Stomach (tissue), 4 donors: ENCODE data around the gene C2CD2L.

Source experiments
- EP300 ChIP-seq: sonication (generic); formaldehyde crosslinking; IDR thresholded peaks from one replicate; pipeline ENCODE4 v1.6.1; 2017; ENCODE audit warnings: antibody characterized with exemption
- POLR2AphosphoS5 ChIP-seq, 3 donors: sonication (generic); formaldehyde crosslinking; IDR thresholded peaks; one replicate each; pipeline ENCODE4 v1.6.1; 2016; ENCODE audit warnings: antibody characterized with exemption in 3 of 3
- TF ChIP-seq, protein P1 (sequence below), 7 experiments: fragments of 450-650 bp in 4 of 7; fragments of 200-600 bp in 3 of 7; sonication (generic) in 3 of 7; IDR thresholded peaks; one replicate each; pipeline ENCODE4 v1.5.1; 2016 to 2019; ENCODE audit warnings: antibody characterized with exemption in 7 of 7, control low read depth in 2 of 7, mild to moderate bottlenecking in 1 of 7

GRCh38 chr11:119113716-119114115 lies 6.6 kb downstream of the C2CD2L start:
- TF ChIP-seq, protein P1, sequence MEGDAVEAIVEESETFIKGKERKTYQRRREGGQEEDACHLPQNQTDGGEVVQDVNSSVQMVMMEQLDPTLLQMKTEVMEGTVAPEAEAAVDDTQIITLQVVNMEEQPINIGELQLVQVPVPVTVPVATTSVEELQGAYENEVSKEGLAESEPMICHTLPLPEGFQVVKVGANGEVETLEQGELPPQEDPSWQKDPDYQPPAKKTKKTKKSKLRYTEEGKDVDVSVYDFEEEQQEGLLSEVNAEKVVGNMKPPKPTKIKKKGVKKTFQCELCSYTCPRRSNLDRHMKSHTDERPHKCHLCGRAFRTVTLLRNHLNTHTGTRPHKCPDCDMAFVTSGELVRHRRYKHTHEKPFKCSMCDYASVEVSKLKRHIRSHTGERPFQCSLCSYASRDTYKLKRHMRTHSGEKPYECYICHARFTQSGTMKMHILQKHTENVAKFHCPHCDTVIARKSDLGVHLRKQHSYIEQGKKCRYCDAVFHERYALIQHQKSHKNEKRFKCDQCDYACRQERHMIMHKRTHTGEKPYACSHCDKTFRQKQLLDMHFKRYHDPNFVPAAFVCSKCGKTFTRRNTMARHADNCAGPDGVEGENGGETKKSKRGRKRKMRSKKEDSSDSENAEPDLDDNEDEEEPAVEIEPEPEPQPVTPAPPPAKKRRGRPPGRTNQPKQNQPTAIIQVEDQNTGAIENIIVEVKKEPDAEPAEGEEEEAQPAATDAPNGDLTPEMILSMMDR (IDR thresholded peaks at IDR 0.05) = no peak
- no peak for TF ChIP-seq POLR2AphosphoS5 (IDR thresholded peaks at IDR 0.05)
- no peak for TF ChIP-seq EP300
